ENCODE data around the gene ST8SIA6.
"Not testable (repeated sequence)": the region's sequence is repeated elsewhere in the genome, so short reads cannot be mapped to it uniquely, and the experiment has no call there.

Gene ST8SIA6

DNA sequence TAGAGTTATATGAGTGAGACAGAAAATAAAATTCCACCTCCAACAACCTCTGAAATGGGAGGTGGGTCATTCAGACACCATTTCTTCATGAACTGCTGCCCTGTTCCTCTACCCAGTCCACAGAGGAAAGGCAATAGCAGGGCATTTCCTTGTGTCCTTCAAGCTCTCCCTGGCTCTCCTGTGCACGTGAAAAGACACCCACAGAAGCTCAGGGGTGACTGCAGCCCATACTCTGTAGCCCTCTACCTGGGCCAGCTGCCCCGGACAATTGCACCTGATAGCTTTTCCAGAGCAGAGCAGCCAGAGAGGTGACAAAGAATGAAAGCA is 10.0 kb downstream of the ST8SIA6 start (continued):
- TF ChIP-seq ZNF561 (tag by site-specific recombination; IDR thresholded peaks at IDR 0.05; ENCODE audit: borderline replicate concordance): no peak
- TF ChIP-seq, protein P1, sequence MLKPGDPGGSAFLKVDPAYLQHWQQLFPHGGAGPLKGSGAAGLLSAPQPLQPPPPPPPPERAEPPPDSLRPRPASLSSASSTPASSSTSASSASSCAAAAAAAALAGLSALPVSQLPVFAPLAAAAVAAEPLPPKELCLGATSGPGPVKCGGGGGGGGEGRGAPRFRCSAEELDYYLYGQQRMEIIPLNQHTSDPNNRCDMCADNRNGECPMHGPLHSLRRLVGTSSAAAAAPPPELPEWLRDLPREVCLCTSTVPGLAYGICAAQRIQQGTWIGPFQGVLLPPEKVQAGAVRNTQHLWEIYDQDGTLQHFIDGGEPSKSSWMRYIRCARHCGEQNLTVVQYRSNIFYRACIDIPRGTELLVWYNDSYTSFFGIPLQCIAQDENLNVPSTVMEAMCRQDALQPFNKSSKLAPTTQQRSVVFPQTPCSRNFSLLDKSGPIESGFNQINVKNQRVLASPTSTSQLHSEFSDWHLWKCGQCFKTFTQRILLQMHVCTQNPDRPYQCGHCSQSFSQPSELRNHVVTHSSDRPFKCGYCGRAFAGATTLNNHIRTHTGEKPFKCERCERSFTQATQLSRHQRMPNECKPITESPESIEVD (tag by site-specific recombination; IDR thresholded peaks at IDR 0.05): no peak

- H3K4me1 ChIP-seq (ENCODE audit: control insufficient read depth, insufficient read depth, low read length): no peaks in the 10 kb centered on the region
- ChIA-PET POLR2A (no interaction called here), CTCF (interaction anchor here (0.7 to 1.4 kb wide), 2 partner anchors 14 to 68 kb away, joined by 3 to 5 read pairs; no protein-coding TSS in a partner anchor)
- H3K4me3 ChIP-seq (ENCODE audit: low read depth, low read length): no peak overlapping the region
- no peak overlapping the region for H3K27ac ChIP-seq (ENCODE audit: extremely low read depth, low read depth, low read length)
- TF ChIP-seq ZBTB49 (tag by site-specific recombination; IDR thresholded peaks at IDR 0.05; ENCODE audit: low read depth): no peak
- no peak for TF ChIP-seq ZNF530 (tag by site-specific recombination; IDR thresholded peaks at IDR 0.05; ENCODE audit: low read depth)
- TF ChIP-seq ZNF423 (tag by site-specific recombination; IDR thresholded peaks at IDR 0.05): no peak
- no peak for TF ChIP-seq KLF8 (tag by site-specific recombination; IDR thresholded peaks at IDR 0.05)
- TF ChIP-seq WT1 (tag by site-specific recombination; IDR thresholded peaks at IDR 0.05): no peak
- H3K36me3 ChIP-seq (ENCODE audit: control insufficient read depth in 2 of 2, insufficient read depth in 1 of 2, low read length in 2 of 2): no peaks in the 10 kb centered on the region
- no peaks in the 10 kb centered on the region for H3K9me3 ChIP-seq (ENCODE audit: control insufficient read depth, insufficient read depth, low read depth, low read length)
Observed at GRCh38 chr10:17443707-17444387, 10.5 kb downstream of the ST8SIA6 start.

DNA sequence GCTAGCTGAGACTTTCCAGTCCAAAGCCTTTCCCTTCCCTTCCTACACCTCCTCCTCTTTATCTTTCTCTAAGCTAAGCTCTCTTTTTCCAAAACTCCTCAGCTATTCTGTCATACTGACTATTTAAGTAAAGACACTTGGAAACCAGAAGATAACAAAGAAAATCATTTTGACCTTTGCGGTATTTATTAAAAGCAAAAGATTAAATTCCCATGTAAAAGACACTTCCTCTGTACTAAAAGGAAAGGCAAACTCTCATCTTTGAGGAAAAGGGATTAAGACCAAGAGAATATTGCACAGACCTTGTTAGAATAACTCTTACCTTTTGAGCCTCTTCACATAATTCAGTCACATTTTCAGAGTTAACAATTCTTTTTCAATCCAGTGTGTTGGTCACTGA is 15.8 kb downstream of the ST8SIA6 start:
- Histone ChIP-seq H3K27ac (ENCODE audit: extremely low read depth, low read depth, low read length) (no peak overlapping the region), H3K36me3 (ENCODE audit: control insufficient read depth in 2 of 2, insufficient read depth in 1 of 2, low read length in 2 of 2) (no peaks in the 10 kb centered on the region), H3K4me1 (ENCODE audit: control insufficient read depth, insufficient read depth, low read length) (no peaks in the 10 kb centered on the region), H3K9me3 (ENCODE audit: control insufficient read depth, insufficient read depth, low read depth, low read length) (no peaks in the 10 kb centered on the region), H3K4me3 (ENCODE audit: low read depth, low read length) (no peak overlapping the region)
- no peak for TF ChIP-seq ZNF302 (tag by site-specific recombination; IDR thresholded peaks at IDR 0.05; ENCODE audit: low read depth)
- TF ChIP-seq EGR2 (tag by site-specific recombination; IDR thresholded peaks at IDR 0.05; ENCODE audit: low read depth): no peak
- TF ChIP-seq ZSCAN4 (tag by site-specific recombination; IDR thresholded peaks at IDR 0.05): no peak
- ChIA-PET CTCF (interaction anchor here (0.6 to 2.3 kb wide), 3 partner anchors 8 to 434 kb away, joined by 3 to 15 read pairs (median 4); no protein-coding TSS in a partner anchor), POLR2A (no interaction called here)

DNA sequence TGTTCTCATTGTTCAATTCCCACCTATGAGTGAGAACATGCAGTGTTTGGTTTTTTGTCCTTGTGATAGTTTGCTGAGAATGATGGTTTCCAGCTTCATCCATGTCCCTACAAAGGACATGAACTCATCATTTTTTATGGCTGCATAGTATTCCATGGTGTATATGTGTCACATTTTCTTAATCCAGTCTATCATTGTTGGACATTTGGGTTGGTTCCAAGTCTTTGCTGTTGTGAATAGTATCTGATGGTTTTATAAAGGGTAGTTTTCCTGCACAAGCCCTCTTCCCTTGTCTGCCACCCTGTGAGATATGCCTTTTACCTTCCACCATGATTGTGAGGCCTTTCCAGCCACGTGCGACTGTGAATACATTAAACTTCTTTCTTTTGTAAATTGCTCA is 17.8 kb downstream of the ST8SIA6 start:
- TF ChIP-seq ZNF146 (tag by site-specific recombination; IDR thresholded peaks at IDR 0.05): peak; percentile 85
- 0 out of 2 replicates have a peak, but pooled peaks have one; percentile 39 for TF ChIP-seq ZNF580 (tag by site-specific recombination; IDR thresholded peaks at IDR 0.05)
- TF ChIP-seq, protein P2, sequence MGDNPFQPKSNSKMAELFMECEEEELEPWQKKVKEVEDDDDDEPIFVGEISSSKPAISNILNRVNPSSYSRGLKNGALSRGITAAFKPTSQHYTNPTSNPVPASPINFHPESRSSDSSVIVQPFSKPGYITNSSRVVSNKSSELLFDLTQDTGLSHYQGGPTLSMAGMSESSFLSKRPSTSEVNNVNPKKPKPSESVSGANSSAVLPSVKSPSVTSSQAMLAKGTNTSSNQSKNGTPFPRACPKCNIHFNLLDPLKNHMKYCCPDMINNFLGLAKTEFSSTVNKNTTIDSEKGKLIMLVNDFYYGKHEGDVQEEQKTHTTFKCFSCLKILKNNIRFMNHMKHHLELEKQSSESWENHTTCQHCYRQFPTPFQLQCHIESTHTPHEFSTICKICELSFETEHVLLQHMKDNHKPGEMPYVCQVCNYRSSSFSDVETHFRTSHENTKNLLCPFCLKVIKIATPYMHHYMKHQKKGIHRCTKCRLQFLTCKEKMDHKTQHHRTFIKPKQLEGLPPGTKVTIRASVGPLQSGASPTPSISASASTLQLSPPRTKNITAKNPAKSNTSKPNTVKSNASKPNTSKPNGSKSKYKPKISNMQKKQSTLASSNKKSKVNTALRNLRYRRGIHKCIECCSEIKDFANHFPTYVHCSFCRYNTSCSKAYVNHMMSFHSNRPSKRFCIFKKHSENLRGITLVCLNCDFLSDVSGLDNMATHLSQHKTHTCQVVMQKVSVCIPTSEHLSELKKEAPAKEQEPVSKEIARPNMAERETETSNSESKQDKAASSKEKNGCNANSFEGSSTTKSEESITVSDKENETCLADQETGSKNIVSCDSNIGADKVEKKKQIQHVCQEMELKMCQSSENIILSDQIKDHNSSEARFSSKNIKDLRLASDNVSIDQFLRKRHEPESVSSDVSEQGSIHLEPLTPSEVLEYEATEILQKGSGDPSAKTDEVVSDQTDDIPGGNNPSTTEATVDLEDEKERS (tag by site-specific recombination; IDR thresholded peaks at IDR 0.05): 0 out of 2 replicates have a peak, but pooled peaks have one; percentile 14
- H3K36me3 ChIP-seq (ENCODE audit: control insufficient read depth in 2 of 2, insufficient read depth in 1 of 2, low read length in 2 of 2); H3K27ac ChIP-seq (ENCODE audit: extremely low read depth, low read depth, low read length); POLR2A ChIA-PET; H3K4me1 ChIP-seq (ENCODE audit: control insufficient read depth, insufficient read depth, low read length); CTCF ChIA-PET; H3K4me3 ChIP-seq (ENCODE audit: low read depth, low read length); H3K9me3 ChIP-seq (ENCODE audit: control insufficient read depth, insufficient read depth, low read depth, low read length): not testable (repeated sequence)

Data from HEK293 (cell line).